Naive thymus-derived CD4-positive, alpha-beta T cell (primary cell): ENCODE data around the gene STUB1. TPM values are rescaled to one million over a fixed set of nuclear protein-coding genes. Genes with fewer than 3 reads are reported as not detected.
A peak's percentile ranks its signal among the peaks of the same experiment; 100 is the strongest.

Experiments used
- ATAC-seq: fragments of 150-1000 bp; cut with Tn5 transposase; 2 replicates; pipeline ENCODE4 v1.10.0; 2021; ENCODE audit warnings: mild to moderate bottlenecking, moderate library complexity
- CTCF ChIA-PET: fragments of 350-600 bp; sonication (Branson Sonifier 250); formaldehyde crosslinking; loops from one replicate; lab custom pipeline; 2021; ENCODE audit warnings: antibody characterized with exemption; lab: Charles Lee
- POLR2A ChIA-PET: fragments of 350-600 bp; sonication (Branson Sonifier 250); formaldehyde crosslinking; loops from one replicate; lab custom pipeline; 2021; ENCODE audit warnings: antibody characterized with exemption, inconsistent platforms; lab: Charles Lee
- DNase-seq, 9 donors: peaks; one replicate each; pipeline versions ENCODE4 v3.0.0 to v3.0.0-alpha.2; 2020 to 2022; ENCODE audit warnings: mixed read lengths in 1 of 9
- H3K27ac ChIP-seq: one replicate; pipeline ENCODE4 v1.7.0; 2013; ENCODE audit warnings: mild to moderate bottlenecking, low read depth, low read length, moderate library complexity
- H3K27me3 ChIP-seq, 2 donors: one replicate each; pipeline ENCODE4 v1.7.0; 2013; ENCODE audit warnings: low read length in 2 of 2, mild to moderate bottlenecking in 2 of 2, moderate library complexity in 2 of 2; ENCODE audit not compliant: control insufficient read depth in 2 of 2, insufficient read depth in 2 of 2
- H3K36me3 ChIP-seq, 3 experiments: 1 replicate in 2 of 3; 2 replicates in 1 of 3; pipeline ENCODE4 v1.7.0; 2013; ENCODE audit warnings: low read length in 3 of 3, mild to moderate bottlenecking in 3 of 3, moderate library complexity in 1 of 3; ENCODE audit not compliant: insufficient read depth in 3 of 3, control insufficient read depth in 2 of 3
- H3K4me1 ChIP-seq, 2 donors: one replicate each; pipeline ENCODE4 v1.7.0; 2013; ENCODE audit warnings: low read length in 2 of 2, mild to moderate bottlenecking in 2 of 2, moderate library complexity in 1 of 2; ENCODE audit not compliant: control insufficient read depth in 2 of 2, insufficient read depth in 2 of 2
- H3K4me3 ChIP-seq: 2 replicates; pipeline ENCODE4 v1.7.0; 2013; ENCODE audit warnings: mild to moderate bottlenecking, low read length
- H3K9me3 ChIP-seq, 3 experiments: 1 replicate in 2 of 3; 2 replicates in 1 of 3; pipeline ENCODE4 v1.7.0; 2013; ENCODE audit warnings: low read length in 3 of 3; ENCODE audit not compliant: control insufficient read depth in 2 of 3
- H3K27ac Mint-ChIP-seq, 9 donors: one replicate each; pipeline ENCODE4 v1.8.0; 2020 to 2022; ENCODE audit warnings: mixed read lengths in 9 of 9, mild to moderate bottlenecking in 8 of 9, moderate library complexity in 5 of 9, inconsistent platforms in 2 of 9
- H3K27me3 Mint-ChIP-seq, 5 donors: one replicate each; pipeline ENCODE4 v1.8.0; 2021 to 2022; ENCODE audit warnings: mixed read lengths in 5 of 5, mild to moderate bottlenecking in 1 of 5
- H3K36me3 Mint-ChIP-seq, 5 donors: one replicate each; pipeline ENCODE4 v1.8.0; 2020 to 2022; ENCODE audit warnings: mixed read lengths in 5 of 5, mild to moderate bottlenecking in 3 of 5, inconsistent platforms in 1 of 5
- H3K4me1 Mint-ChIP-seq, 7 donors: one replicate each; pipeline ENCODE4 v1.8.0; 2020 to 2022; ENCODE audit warnings: mixed read lengths in 7 of 7, mild to moderate bottlenecking in 3 of 7, inconsistent platforms in 1 of 7
- H3K4me3 Mint-ChIP-seq, 10 donors: one replicate each; pipeline ENCODE4 v1.8.0; 2020 to 2022; ENCODE audit warnings: mild to moderate bottlenecking in 10 of 10, mixed read lengths in 10 of 10, moderate library complexity in 6 of 10, inconsistent platforms in 2 of 10
- H3K9me3 Mint-ChIP-seq, 11 donors: one replicate each; pipeline ENCODE4 v1.8.0; 2020 to 2022; ENCODE audit warnings: mixed read lengths in 11 of 11, mild to moderate bottlenecking in 4 of 11, inconsistent platforms in 1 of 11, moderate library complexity in 1 of 11
- intact Hi-C, 2 donors: fragments of 100-400 bp; cut with micrococcal nuclease; formaldehyde crosslinking; loops; one replicate each; pipeline ENCODE4 v1.15.1; 2023
- polyA plus RNA-seq, 2 donors: library from polyadenylated mRNA; unstranded; fragments of 300-500 nt; fragmentation: Illumina TruSeq; gene quantifications; one replicate each; pipeline ENCODE4 v1.2.3, GENCODE V29; 2021
- total RNA-seq, 6 experiments: library from RNA in 5 of 6; stranded (reverse) in 5 of 6; gene quantifications; 1 replicate in 5 of 6; 2 replicates in 1 of 6; pipeline ENCODE4 v1.2.3 and lab custom pipeline; 2021 to 2026

The STUB1 gene
- total and polyA plus RNA-seq, 7 experiments from 2014 or later: 68.6 to 159 (median 90.6) TPM

GRCh38 chr16:643050-643368 lies 37.2 kb upstream of the STUB1 start:
- no peak overlapping the region for H3K27ac ChIP-seq
- CTCF ChIA-PET: no interaction called here
- ATAC-seq (no peak), DNase-seq (no peak)
- peaks cover 4 to 29% (median 14%) of the 10 kb centered on the region in 7 donors for H3K4me1 Mint-ChIP-seq
- intact Hi-C loops: no loop called here
- no peaks in the 10 kb centered on the region for H3K9me3 Mint-ChIP-seq
- H3K4me3 Mint-ChIP-seq: peak overlapping the region; percentile 36 to 83 (median 70)
- H3K9me3 ChIP-seq: no peaks in the 10 kb centered on the region
- POLR2A ChIA-PET: interaction anchor here (1.5 to 2.0 kb wide), 2 partner anchors 37 to 52 kb away, joined by 5 to 6 read pairs; partner anchors contain the start of gene STUB1
- peaks cover 1 to 9% of the 10 kb centered on the region in 2 donors for H3K4me1 ChIP-seq
- no peaks in the 10 kb centered on the region for H3K36me3 ChIP-seq
- H3K27me3 ChIP-seq: no peaks in the 10 kb centered on the region
- no peaks in the 10 kb centered on the region for H3K36me3 Mint-ChIP-seq
- no peak overlapping the region for H3K4me3 ChIP-seq
- H3K27ac Mint-ChIP-seq: peak overlapping the region in 2 of 9 donors; percentile 14 to 55
- no peaks in the 10 kb centered on the region for H3K27me3 Mint-ChIP-seq

- Histone ChIP-seq H3K4me1 (peaks cover 9 to 15% of the 10 kb centered on the region in 2 donors), H3K36me3 (no peaks in the 10 kb centered on the region), H3K27ac (no peak overlapping the region), H3K27me3 (no peaks in the 10 kb centered on the region), H3K9me3 (no peaks in the 10 kb centered on the region), H3K4me3 (no peak overlapping the region)
- Mint-ChIP-seq H3K27ac (peak overlapping the region in 2 of 9 donors; percentile 28 to 31), H3K36me3 (no peaks in the 10 kb centered on the region), H3K4me1 (peaks cover 4 to 35% (median 16%) of the 10 kb centered on the region in 7 donors), H3K4me3 (peak overlapping the region in 6 of 10 donors; percentile 53 to 83 (median 66)), H3K27me3 (no peaks in the 10 kb centered on the region), H3K9me3 (no peaks in the 10 kb centered on the region)
- no peak for ATAC-seq
- ChIA-PET CTCF (no interaction called here), POLR2A (interaction anchor here (1.2 kb wide), 1 partner anchor 40 kb away, joined by 3 read pairs; the partner anchor contains the start of gene JMJD8)
- intact Hi-C loops: no loop called here
- no peak for DNase-seq
Measured at GRCh38 chr16:644556-644955, 35.7 kb upstream of the STUB1 start.

- H3K27ac Mint-ChIP-seq: peak overlapping the region in 1 of 9 donors; percentile 59
- H3K27me3 ChIP-seq: no peaks in the 10 kb centered on the region
- no peak for ATAC-seq
- H3K27me3 Mint-ChIP-seq: no peaks in the 10 kb centered on the region
- H3K4me1 ChIP-seq: peaks cover 9 to 15% of the 10 kb centered on the region in 2 donors
- intact Hi-C loops: no loop called here
- DNase-seq: no peak
- H3K4me3 ChIP-seq: no peak overlapping the region
- no peak overlapping the region for H3K4me3 Mint-ChIP-seq
- CTCF ChIA-PET: no interaction called here
- H3K36me3 Mint-ChIP-seq: no peaks in the 10 kb centered on the region
- peaks cover 4 to 36% (median 16%) of the 10 kb centered on the region in 7 donors for H3K4me1 Mint-ChIP-seq
- H3K36me3 ChIP-seq: no peaks in the 10 kb centered on the region
- no peaks in the 10 kb centered on the region for H3K9me3 ChIP-seq
- H3K9me3 Mint-ChIP-seq: no peaks in the 10 kb centered on the region
- POLR2A ChIA-PET: interaction anchor here (0.7 to 4.4 kb wide), 2 partner anchors 9 to 20 kb away, joined by 3 to 30 read pairs; partner anchors contain the start of gene METTL26
- no peak overlapping the region for H3K27ac ChIP-seq
Measured at GRCh38 chr16:645852-646678, 34.1 kb upstream of the STUB1 start.

- CTCF ChIA-PET: no interaction called here
- Mint-ChIP-seq H3K27ac (peak overlapping the region in 2 of 9 donors; percentile 21 to 56), H3K36me3 (no peaks in the 10 kb centered on the region), H3K4me3 (peak overlapping the region in 3 of 10 donors; percentile 21 to 80 (median 48)), H3K4me1 (peaks cover 4 to 36% (median 16%) of the 10 kb centered on the region in 7 donors), H3K9me3 (no peaks in the 10 kb centered on the region), H3K27me3 (no peaks in the 10 kb centered on the region)
- Histone ChIP-seq H3K27me3 (no peaks in the 10 kb centered on the region), H3K4me1 (peaks cover 9 to 15% of the 10 kb centered on the region in 2 donors), H3K36me3 (no peaks in the 10 kb centered on the region), H3K9me3 (no peaks in the 10 kb centered on the region), H3K4me3 (no peak overlapping the region), H3K27ac (no peak overlapping the region)
- ATAC-seq (no peak), DNase-seq (no peak)
- POLR2A ChIA-PET: interaction anchor here (4.4 kb wide), 1 partner anchor 9 kb away, joined by 30 read pairs; the partner anchor contains the start of gene METTL26
- intact Hi-C loops: no loop called here
Measured at GRCh38 chr16:646679-647172, 33.5 kb upstream of the STUB1 start.

GRCh38 chr16:647173-647902 lies 32.9 kb upstream of the STUB1 start:
- CTCF ChIA-PET: no interaction called here
- Histone ChIP-seq H3K9me3 (no peaks in the 10 kb centered on the region), H3K36me3 (no peaks in the 10 kb centered on the region), H3K4me3 (no peak overlapping the region), H3K27me3 (no peaks in the 10 kb centered on the region), H3K27ac (peak overlapping the region; percentile 97), H3K4me1 (peaks cover 9 to 15% of the 10 kb centered on the region in 2 donors)
- no peaks in the 10 kb centered on the region for H3K27me3 Mint-ChIP-seq
- DNase-seq: no peak
- H3K27ac Mint-ChIP-seq: peak overlapping the region in 1 of 9 donors; percentile 56
- intact Hi-C loops: no loop called here
- no peak for ATAC-seq
- H3K9me3 Mint-ChIP-seq: no peaks in the 10 kb centered on the region
- POLR2A ChIA-PET: interaction anchor here (4.4 kb wide), 1 partner anchor 10 kb away, joined by 30 read pairs; the partner anchor contains the start of gene METTL26
- H3K36me3 Mint-ChIP-seq: no peaks in the 10 kb centered on the region
- H3K4me3 Mint-ChIP-seq: peak overlapping the region in 3 of 10 donors; percentile 21 to 80 (median 48)
- H3K4me1 Mint-ChIP-seq: peaks cover 4 to 36% (median 16%) of the 10 kb centered on the region in 7 donors

GRCh38 chr16:648071-648780 lies 32.0 kb upstream of the STUB1 start:
- ATAC-seq: no peak
- DNase-seq: peak in 1 of 9 donors; percentile 50
- intact Hi-C loops: no loop called here
- Mint-ChIP-seq H3K4me3 (peak overlapping the region; percentile 63 to 87 (median 78)), H3K27me3 (no peaks in the 10 kb centered on the region), H3K36me3 (no peaks in the 10 kb centered on the region), H3K9me3 (no peaks in the 10 kb centered on the region), H3K4me1 (peaks cover 4 to 33% (median 14%) of the 10 kb centered on the region in 7 donors), H3K27ac (peak overlapping the region in 7 of 9 donors; percentile 18 to 88 (median 77))
- H3K4me3 ChIP-seq: peak overlapping the region; percentile 77
- CTCF ChIA-PET: no interaction called here
- POLR2A ChIA-PET: interaction anchor here (0.9 to 4.4 kb wide), 3 partner anchors 11 to 42 kb away, joined by 3 to 30 read pairs (median 3); partner anchors contain the start of genes METTL26 and WDR24
- no peaks in the 10 kb centered on the region for H3K9me3 ChIP-seq
- peak overlapping the region; percentile 97 for H3K27ac ChIP-seq
- no peaks in the 10 kb centered on the region for H3K27me3 ChIP-seq
- H3K36me3 ChIP-seq: no peaks in the 10 kb centered on the region
- peaks cover 6 to 9% of the 10 kb centered on the region in 2 donors for H3K4me1 ChIP-seq
